Measurements from ENCODE around the gene NR3C2.

- TF ChIP-seq POLR2AphosphoS5 (IDR thresholded peaks at IDR 0.05; ENCODE audit: low read depth, low read length) (no peak), POLR2A (IDR thresholded peaks at IDR 0.05; ENCODE audit: low read depth, low read length) (no peak), TAF1 (IDR thresholded peaks at IDR 0.05; ENCODE audit: low read depth, low read length) (no peak), POU2F2 (IDR thresholded peaks at IDR 0.05; ENCODE audit: low read depth, low read length) (no peak), SPI1 (IDR thresholded peaks at IDR 0.05; ENCODE audit: low read depth, low read length) (no peak)
These were observed 388.8 kb downstream of the NR3C2 start for GRCh38 chr4:148053298-148054003.
